Ishikawa (cell line): ENCODE measurements around the gene E4F1.

ENCODE experiments used
- CEBPB ChIP-seq: IDR thresholded peaks from 2 replicates; pipeline ENCODE4 v1.6.1; 2012
- EGR1 ChIP-seq: IDR thresholded peaks from 2 replicates; pipeline ENCODE4 v1.6.1; 2012
- EP300 ChIP-seq: IDR thresholded peaks from 2 replicates; pipeline ENCODE4 v1.6.1; 2012; ENCODE audit warnings: borderline replicate concordance
- MAX ChIP-seq: IDR thresholded peaks from 2 replicates; pipeline ENCODE4 v1.6.1; 2012
- NFIC ChIP-seq: IDR thresholded peaks from 2 replicates; pipeline ENCODE4 v1.6.1; 2012
- REST ChIP-seq: IDR thresholded peaks from 2 replicates; pipeline ENCODE4 v1.6.1; 2012; ENCODE audit warnings: low read depth, mild to moderate bottlenecking
- YY1 ChIP-seq: IDR thresholded peaks from 2 replicates; pipeline ENCODE4 v1.6.1; 2012; ENCODE audit warnings: low read depth

GRCh38 chr16:2278956-2279800 is 55.8 kb downstream of the E4F1 start:
- TF ChIP-seq EGR1 (no peak), EP300 (no peak), REST (no peak), MAX (no peak), CEBPB (no peak), YY1 (no peak), NFIC (no peak)
